HL-60 (cell line): ENCODE measurements around the gene CABCOCO1.

Experiments used
- DNase-seq, 2 experiments: peaks; one replicate each; pipeline ENCODE4 v3.0.0-alpha.2; 2010 to 2020; ENCODE audit warnings: low read depth in 1 of 2, low spot score in 1 of 2
- H3K27ac ChIP-seq: fragments of 250-450 bp; sonication (Bioruptor Pico); replicated peaks from 2 replicates; pipeline ENCODE4 v1.5.1; 2020; ENCODE audit warnings: mild to moderate bottlenecking, moderate library complexity
- H3K27me3 ChIP-seq: fragments of 250-450 bp; sonication (Bioruptor Pico); 2 replicates; pipeline ENCODE4 v1.5.1; 2021; ENCODE audit warnings: mild to moderate bottlenecking, moderate library complexity; ENCODE audit not compliant: insufficient read depth, poor library complexity, severe bottlenecking
- H3K4me3 ChIP-seq: replicated peaks from 2 replicates; pipeline ENCODE4 v1.5.1; 2011; ENCODE audit warnings: mild to moderate bottlenecking, control low read depth, low read length; ENCODE audit not compliant: insufficient read depth
- GABPA ChIP-seq: IDR thresholded peaks from 2 replicates; pipeline ENCODE4 v1.6.1; 2012; ENCODE audit warnings: low read depth
- POLR2AphosphoS5 ChIP-seq: IDR thresholded peaks from 2 replicates; pipeline ENCODE4 v1.6.1; 2012; ENCODE audit warnings: low read depth
- SPI1 ChIP-seq: IDR thresholded peaks from 2 replicates; pipeline ENCODE4 v1.6.1; 2012; ENCODE audit warnings: low read depth, mild to moderate bottlenecking, borderline replicate concordance
- TF ChIP-seq, protein P1 (sequence below): IDR thresholded peaks from 2 replicates; pipeline ENCODE4 v1.6.1; 2012; ENCODE audit warnings: low read depth; ENCODE audit not compliant: insufficient replicate concordance
- TF ChIP-seq, protein P2 (sequence below): IDR thresholded peaks from one replicate; pipeline ENCODE4 v1.5.1; 2011; ENCODE audit warnings: low read length, control low read depth, inconsistent platforms; ENCODE audit not compliant: insufficient read depth

CABCOCO1 gene

DNA sequence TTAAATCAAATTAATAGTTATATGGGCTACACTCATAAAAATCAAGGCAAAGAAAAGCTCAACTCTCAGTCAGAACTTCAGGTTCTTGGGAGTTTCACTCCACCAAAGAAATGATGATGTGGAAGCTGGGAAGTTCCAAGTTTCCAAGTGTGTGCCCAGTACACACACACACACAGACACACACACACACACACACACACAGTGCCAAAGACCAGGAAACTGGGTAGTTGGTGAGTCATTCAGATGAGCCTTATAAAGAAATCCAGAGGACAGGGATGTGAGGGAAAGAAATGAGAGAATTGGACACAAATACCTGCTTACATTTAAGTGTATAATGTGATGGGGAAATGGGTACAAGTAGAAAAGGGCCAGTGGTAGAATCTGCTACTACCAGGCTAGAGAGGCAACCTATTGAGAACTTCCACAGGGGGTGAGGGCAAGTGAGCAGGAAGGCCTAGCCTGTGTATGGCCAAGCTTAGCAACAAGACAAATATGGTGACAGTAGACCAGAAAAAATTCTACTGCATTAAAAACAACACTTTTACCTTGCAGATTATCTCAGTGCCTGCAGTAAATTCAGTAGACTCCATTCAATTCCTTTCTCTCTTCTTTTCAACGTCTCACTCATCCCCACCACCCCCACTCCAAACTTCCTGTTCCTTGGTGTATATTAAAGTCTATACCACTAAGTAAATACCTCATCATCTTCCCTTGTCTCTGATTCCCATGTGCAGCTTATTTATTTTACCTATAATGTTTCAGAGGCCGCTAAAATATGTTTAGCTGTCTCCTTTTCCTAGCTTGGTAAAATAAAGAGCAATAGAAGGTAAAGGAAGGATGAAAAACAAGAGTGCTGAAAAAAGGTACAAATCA is 95.0 kb downstream of the CABCOCO1 start:
- Histone ChIP-seq H3K4me3 (no peak overlapping the region), H3K27me3 (no peaks in the 10 kb centered on the region), H3K27ac (no peak overlapping the region)
- TF ChIP-seq, protein P1, sequence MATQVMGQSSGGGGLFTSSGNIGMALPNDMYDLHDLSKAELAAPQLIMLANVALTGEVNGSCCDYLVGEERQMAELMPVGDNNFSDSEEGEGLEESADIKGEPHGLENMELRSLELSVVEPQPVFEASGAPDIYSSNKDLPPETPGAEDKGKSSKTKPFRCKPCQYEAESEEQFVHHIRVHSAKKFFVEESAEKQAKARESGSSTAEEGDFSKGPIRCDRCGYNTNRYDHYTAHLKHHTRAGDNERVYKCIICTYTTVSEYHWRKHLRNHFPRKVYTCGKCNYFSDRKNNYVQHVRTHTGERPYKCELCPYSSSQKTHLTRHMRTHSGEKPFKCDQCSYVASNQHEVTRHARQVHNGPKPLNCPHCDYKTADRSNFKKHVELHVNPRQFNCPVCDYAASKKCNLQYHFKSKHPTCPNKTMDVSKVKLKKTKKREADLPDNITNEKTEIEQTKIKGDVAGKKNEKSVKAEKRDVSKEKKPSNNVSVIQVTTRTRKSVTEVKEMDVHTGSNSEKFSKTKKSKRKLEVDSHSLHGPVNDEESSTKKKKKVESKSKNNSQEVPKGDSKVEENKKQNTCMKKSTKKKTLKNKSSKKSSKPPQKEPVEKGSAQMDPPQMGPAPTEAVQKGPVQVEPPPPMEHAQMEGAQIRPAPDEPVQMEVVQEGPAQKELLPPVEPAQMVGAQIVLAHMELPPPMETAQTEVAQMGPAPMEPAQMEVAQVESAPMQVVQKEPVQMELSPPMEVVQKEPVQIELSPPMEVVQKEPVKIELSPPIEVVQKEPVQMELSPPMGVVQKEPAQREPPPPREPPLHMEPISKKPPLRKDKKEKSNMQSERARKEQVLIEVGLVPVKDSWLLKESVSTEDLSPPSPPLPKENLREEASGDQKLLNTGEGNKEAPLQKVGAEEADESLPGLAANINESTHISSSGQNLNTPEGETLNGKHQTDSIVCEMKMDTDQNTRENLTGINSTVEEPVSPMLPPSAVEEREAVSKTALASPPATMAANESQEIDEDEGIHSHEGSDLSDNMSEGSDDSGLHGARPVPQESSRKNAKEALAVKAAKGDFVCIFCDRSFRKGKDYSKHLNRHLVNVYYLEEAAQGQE = no peak
- no peak for TF ChIP-seq POLR2AphosphoS5
- TF ChIP-seq SPI1 = no peak
- TF ChIP-seq, protein P2, sequence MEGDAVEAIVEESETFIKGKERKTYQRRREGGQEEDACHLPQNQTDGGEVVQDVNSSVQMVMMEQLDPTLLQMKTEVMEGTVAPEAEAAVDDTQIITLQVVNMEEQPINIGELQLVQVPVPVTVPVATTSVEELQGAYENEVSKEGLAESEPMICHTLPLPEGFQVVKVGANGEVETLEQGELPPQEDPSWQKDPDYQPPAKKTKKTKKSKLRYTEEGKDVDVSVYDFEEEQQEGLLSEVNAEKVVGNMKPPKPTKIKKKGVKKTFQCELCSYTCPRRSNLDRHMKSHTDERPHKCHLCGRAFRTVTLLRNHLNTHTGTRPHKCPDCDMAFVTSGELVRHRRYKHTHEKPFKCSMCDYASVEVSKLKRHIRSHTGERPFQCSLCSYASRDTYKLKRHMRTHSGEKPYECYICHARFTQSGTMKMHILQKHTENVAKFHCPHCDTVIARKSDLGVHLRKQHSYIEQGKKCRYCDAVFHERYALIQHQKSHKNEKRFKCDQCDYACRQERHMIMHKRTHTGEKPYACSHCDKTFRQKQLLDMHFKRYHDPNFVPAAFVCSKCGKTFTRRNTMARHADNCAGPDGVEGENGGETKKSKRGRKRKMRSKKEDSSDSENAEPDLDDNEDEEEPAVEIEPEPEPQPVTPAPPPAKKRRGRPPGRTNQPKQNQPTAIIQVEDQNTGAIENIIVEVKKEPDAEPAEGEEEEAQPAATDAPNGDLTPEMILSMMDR = no peak
- TF ChIP-seq GABPA = no peak
- DNase-seq = no peak

DNA sequence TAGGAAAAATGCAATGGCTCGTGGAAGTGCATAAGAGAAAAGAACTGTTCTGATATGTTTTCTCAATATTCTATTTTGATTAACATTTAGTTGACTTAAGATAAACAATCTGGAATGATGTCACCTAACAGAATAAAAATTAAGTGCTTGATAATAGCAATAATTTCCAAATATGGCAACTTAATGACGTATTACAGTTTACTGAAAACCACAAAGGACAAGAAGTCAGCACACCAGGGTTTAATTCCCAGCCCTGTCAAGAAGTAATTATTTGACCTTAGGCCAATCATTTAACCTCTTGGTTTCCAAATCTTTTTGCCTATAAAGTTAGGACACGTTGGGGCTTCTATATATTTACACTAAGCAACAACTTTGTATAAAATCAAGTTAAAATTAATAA is 95.7 kb downstream of the CABCOCO1 start:
- Histone ChIP-seq H3K4me3 (no peak overlapping the region), H3K27me3 (no peaks in the 10 kb centered on the region), H3K27ac (no peak overlapping the region)
- TF ChIP-seq POLR2AphosphoS5 (no peak), SPI1 (no peak), GABPA (no peak)
- TF ChIP-seq, protein P2 = no peak
- TF ChIP-seq, protein P1 = no peak
- no peak for DNase-seq

DNA sequence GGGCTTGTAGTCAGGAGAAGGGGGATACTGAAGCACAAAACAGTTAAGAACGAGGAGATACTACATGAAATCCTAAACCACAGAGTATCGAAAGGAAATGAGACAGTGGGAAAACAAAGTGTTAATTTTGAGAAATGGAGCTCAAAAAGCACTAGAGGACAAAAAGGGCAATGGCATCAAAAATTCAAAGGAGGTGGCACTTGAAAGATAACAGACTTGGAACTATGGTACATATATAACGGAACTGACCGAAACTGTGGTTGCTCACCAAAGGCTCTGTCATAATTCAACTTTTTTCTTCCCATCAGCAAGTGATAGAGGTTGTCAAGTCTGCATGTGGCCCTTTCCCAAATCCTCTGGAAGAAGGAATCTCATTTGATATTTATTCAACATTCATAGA is 97.0 kb downstream of the CABCOCO1 start:
- no peaks in the 10 kb centered on the region for H3K27me3 ChIP-seq
- TF ChIP-seq, protein P2 = no peak
- TF ChIP-seq POLR2AphosphoS5 (no peak), SPI1 (no peak), GABPA (no peak)
- TF ChIP-seq, protein P1 = no peak
- no peak overlapping the region for H3K4me3 ChIP-seq
- no peak for DNase-seq
- H3K27ac ChIP-seq = no peak overlapping the region
